Ishikawa (cell line): Measurements from ENCODE around the gene MCF2L2.

ENCODE experiments used
- CEBPB ChIP-seq: IDR thresholded peaks from 2 replicates; pipeline ENCODE4 v1.6.1; 2012
- CREB1 ChIP-seq: IDR thresholded peaks from 2 replicates; pipeline ENCODE4 v1.6.1; 2012; ENCODE audit warnings: low read depth
- EGR1 ChIP-seq: IDR thresholded peaks from 2 replicates; pipeline ENCODE4 v1.6.1; 2012
- EP300 ChIP-seq: IDR thresholded peaks from 2 replicates; pipeline ENCODE4 v1.6.1; 2012; ENCODE audit warnings: borderline replicate concordance
- FOXM1 ChIP-seq: IDR thresholded peaks from 2 replicates; pipeline ENCODE4 v1.6.1; 2012; ENCODE audit warnings: low read depth, borderline replicate concordance
- NFIC ChIP-seq: IDR thresholded peaks from 2 replicates; pipeline ENCODE4 v1.6.1; 2012
- RAD21 ChIP-seq: IDR thresholded peaks from 2 replicates; pipeline ENCODE4 v1.6.1; 2012; ENCODE audit warnings: low read depth
- TAF1 ChIP-seq: IDR thresholded peaks from 2 replicates; pipeline ENCODE4 v1.6.1; 2012; ENCODE audit warnings: low read depth, mild to moderate bottlenecking
- TCF12 ChIP-seq: IDR thresholded peaks from 2 replicates; pipeline ENCODE4 v1.6.1; 2012; ENCODE audit warnings: low read depth
- TEAD4 ChIP-seq: IDR thresholded peaks from 2 replicates; pipeline ENCODE4 v1.6.1; 2012
- YY1 ChIP-seq: IDR thresholded peaks from 2 replicates; pipeline ENCODE4 v1.6.1; 2012; ENCODE audit warnings: low read depth
- ZBTB7A ChIP-seq: IDR thresholded peaks from 2 replicates; pipeline ENCODE4 v1.6.1; 2012; ENCODE audit warnings: low read depth
- TF ChIP-seq, protein P1 (sequence below): IDR thresholded peaks from 2 replicates; pipeline ENCODE4 v1.6.1; 2012
- TF ChIP-seq, protein P2 (sequence below): IDR thresholded peaks from 2 replicates; pipeline ENCODE4 v1.6.1; 2012
- TF ChIP-seq, protein P3 (sequence below): IDR thresholded peaks from 2 replicates; pipeline ENCODE4 v1.6.1; 2012; ENCODE audit warnings: low read depth, mild to moderate bottlenecking

The MCF2L2 gene

DNA sequence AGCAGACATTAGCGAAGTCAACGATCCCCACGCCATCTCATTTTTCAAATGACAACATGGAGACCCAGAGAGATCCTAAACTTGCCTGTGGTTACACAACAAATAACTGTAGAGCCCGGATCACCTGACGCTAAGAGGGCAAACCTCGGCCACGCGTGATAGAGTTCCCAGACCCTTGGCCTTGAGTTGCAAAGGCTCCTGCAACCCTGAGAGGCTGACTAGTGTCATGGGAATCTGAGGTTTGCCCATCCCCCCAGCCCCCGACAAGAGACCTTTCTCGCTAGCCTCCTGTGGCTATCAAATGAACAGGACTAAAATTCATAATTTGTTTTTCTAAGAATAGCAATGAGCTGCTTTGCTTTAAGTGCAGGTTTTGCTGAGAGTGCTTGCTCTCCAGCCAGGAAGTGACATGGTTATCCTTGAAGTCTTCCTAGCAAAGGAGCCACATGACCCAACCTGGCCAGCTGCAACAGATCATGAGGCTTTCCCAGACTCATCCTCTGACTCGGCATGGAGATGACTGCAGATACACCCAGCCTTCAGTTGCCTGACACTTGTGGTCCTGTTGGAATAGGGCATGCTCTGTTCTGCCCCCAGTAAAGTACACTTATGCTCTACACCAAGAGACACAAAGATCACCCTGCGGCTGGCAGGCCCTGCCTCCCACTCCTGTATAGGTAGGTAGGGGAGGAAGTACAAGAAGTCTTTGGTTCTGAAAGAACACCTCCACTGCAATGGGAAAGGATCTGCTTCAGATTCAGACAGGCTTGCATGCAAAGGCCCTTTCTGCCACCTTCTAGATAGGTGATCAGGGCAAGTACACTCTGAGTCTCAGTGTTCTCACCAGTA lies 36.0 kb downstream of the MCF2L2 start:
- no peak for TF ChIP-seq NFIC
- no peak for TF ChIP-seq TAF1
- TF ChIP-seq, protein P1, sequence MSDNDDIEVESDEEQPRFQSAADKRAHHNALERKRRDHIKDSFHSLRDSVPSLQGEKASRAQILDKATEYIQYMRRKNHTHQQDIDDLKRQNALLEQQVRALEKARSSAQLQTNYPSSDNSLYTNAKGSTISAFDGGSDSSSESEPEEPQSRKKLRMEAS: no peak
- no peak for TF ChIP-seq CREB1
- TF ChIP-seq RAD21: no peak
- TF ChIP-seq, protein P2, sequence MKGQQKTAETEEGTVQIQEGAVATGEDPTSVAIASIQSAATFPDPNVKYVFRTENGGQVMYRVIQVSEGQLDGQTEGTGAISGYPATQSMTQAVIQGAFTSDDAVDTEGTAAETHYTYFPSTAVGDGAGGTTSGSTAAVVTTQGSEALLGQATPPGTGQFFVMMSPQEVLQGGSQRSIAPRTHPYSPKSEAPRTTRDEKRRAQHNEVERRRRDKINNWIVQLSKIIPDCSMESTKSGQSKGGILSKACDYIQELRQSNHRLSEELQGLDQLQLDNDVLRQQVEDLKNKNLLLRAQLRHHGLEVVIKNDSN: no peak
- no peak for TF ChIP-seq TCF12
- no peak for TF ChIP-seq TEAD4
- TF ChIP-seq CEBPB: no peak
- TF ChIP-seq ZBTB7A: no peak
- no peak for TF ChIP-seq YY1

DNA sequence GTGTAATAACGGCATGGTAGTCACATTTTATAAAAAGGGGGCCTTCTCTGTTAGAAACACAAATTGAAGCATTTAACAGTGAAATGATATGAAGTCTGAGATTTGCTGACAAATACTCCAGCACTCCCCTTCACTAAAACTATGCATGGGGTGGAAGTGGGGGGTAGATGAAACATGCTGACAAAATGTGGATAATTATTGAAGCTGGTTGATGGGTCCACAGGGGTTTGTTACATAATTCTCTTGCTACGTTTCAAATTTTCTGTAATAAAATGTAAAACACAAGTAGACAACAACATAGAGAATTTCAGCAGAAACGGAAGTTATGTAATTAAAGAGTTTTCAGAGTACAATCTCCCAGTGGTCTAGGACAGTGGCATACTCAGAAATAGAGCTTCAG lies 37.0 kb downstream of the MCF2L2 start:
- TF ChIP-seq EGR1: no peak
- no peak for TF ChIP-seq TAF1
- TF ChIP-seq, protein P2: no peak
- TF ChIP-seq RAD21: no peak
- TF ChIP-seq, protein P1: no peak
- no peak for TF ChIP-seq NFIC
- TF ChIP-seq TEAD4: no peak
- TF ChIP-seq ZBTB7A: no peak
- no peak for TF ChIP-seq FOXM1
- TF ChIP-seq EP300: no peak
- no peak for TF ChIP-seq CREB1
- TF ChIP-seq YY1: no peak
- TF ChIP-seq, protein P3, sequence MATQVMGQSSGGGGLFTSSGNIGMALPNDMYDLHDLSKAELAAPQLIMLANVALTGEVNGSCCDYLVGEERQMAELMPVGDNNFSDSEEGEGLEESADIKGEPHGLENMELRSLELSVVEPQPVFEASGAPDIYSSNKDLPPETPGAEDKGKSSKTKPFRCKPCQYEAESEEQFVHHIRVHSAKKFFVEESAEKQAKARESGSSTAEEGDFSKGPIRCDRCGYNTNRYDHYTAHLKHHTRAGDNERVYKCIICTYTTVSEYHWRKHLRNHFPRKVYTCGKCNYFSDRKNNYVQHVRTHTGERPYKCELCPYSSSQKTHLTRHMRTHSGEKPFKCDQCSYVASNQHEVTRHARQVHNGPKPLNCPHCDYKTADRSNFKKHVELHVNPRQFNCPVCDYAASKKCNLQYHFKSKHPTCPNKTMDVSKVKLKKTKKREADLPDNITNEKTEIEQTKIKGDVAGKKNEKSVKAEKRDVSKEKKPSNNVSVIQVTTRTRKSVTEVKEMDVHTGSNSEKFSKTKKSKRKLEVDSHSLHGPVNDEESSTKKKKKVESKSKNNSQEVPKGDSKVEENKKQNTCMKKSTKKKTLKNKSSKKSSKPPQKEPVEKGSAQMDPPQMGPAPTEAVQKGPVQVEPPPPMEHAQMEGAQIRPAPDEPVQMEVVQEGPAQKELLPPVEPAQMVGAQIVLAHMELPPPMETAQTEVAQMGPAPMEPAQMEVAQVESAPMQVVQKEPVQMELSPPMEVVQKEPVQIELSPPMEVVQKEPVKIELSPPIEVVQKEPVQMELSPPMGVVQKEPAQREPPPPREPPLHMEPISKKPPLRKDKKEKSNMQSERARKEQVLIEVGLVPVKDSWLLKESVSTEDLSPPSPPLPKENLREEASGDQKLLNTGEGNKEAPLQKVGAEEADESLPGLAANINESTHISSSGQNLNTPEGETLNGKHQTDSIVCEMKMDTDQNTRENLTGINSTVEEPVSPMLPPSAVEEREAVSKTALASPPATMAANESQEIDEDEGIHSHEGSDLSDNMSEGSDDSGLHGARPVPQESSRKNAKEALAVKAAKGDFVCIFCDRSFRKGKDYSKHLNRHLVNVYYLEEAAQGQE: no peak
- no peak for TF ChIP-seq CEBPB
- TF ChIP-seq TCF12: no peak

DNA sequence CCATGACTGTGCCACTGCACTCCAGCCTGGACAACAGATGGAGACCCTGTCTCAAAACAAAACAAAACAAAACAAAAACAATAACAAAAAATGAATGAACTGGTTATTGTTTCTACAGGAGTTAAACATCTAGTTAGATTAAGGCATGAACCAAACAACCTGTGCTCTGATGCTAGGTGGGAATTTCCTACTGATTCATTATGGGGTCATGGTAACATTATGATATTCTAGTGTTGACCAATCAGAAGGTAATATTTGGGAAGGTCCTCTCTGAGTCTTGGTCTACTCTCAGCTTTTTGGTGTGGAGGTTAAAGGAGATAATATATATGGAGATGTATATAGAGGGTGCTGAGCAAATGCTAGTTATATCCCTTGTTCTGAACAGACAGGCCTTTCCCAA lies 37.6 kb downstream of the MCF2L2 start:
- TF ChIP-seq RAD21 (no peak), FOXM1 (no peak), EP300 (no peak), CREB1 (no peak), EGR1 (no peak), YY1 (no peak), NFIC (no peak), TCF12 (no peak), TAF1 (no peak), CEBPB (no peak), TEAD4 (no peak), ZBTB7A (no peak)
- TF ChIP-seq, protein P3: no peak
- TF ChIP-seq, protein P1: no peak
- TF ChIP-seq, protein P2: no peak

DNA sequence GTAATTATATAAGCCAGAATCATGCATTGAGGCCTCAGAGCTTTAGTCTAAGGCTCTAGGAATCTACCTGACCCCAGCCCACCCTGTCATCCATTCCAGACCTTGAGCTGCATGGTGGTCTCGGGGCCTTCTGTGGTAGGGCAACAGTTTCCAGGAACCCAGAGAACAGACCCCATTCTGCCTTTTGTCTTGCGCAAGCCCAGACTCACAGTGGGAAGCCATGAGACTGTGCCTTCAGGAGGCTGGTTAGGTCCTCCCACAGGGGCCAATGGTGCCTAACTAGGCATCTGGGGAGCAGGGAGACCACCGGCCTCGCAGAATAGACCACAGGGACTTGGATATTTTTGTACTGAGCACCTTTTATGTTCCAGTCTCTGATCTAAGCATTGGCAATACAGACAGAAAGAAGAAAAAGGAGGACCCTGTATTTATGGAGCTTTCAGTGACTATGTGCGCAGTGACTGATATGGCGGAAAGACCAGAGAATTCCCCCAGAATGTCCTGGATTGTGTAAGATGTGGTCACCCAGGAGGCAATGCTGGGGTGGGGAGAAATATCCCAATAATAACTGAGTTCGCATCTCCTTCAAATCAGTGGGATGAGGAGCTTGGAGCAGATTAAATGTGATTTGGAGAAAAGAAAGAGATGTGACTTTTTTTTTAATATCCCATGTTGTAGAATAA lies 40.1 kb downstream of the MCF2L2 start:
- TF ChIP-seq TCF12 (no peak), CEBPB (peak; percentile 61)

DNA sequence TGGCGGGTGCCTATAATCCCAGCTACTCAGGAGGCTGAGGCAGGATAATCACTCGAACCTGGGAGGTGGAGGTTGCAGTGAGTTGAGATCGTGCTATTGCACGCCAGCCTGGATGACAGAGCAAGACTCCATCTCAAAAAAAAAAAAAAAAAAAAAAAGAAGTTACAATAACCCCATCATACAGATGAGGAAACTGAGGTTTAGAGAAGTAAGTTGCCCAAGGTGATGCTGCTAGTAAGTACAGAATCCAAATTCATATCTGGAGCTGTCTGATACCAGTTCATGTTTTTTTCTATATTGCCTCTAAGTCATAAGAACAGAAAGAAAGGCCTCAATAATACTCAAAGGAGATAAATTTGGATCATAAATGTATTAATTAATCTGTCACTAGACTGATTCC lies 40.6 kb downstream of the MCF2L2 start:
- no peak for TF ChIP-seq CEBPB
- TF ChIP-seq YY1: no peak
- TF ChIP-seq, protein P1: no peak
- no peak for TF ChIP-seq NFIC
- no peak for TF ChIP-seq EP300
- no peak for TF ChIP-seq TEAD4
- TF ChIP-seq, protein P2: no peak
- no peak for TF ChIP-seq ZBTB7A
- no peak for TF ChIP-seq TCF12
- no peak for TF ChIP-seq FOXM1
- TF ChIP-seq CREB1: no peak
- no peak for TF ChIP-seq RAD21
